GM15510 (cell line): ENCODE data around the gene LHX3.

Experiments
- POLR2A ChIP-seq: IDR thresholded peaks from 3 replicates; pipeline ENCODE4 v1.6.1; 2011; ENCODE audit warnings: borderline replicate concordance; ENCODE audit not compliant: insufficient read length; ENCODE audit errors: extremely low read depth

LHX3 gene

DNA sequence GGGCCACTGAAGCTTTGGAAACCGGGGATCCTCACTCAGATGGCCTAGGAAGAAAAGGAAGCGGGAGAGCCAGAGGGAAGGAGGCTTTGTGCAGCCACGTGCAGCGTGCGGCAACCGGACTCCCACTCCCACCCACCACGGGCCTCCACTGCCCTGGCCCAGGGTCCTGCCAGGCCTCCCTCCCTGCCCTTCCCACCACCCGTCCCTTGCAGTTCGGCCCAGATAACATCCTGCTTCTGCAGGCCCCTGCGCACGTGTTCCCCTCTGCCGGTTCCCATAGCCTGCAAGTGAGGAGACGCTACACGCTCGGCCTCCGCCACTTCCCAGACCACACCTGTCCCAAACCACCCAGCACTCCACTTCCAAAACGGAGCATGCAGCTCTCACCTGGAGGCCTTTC, 4.3 kb upstream of the LHX3 start:
- no peak for TF ChIP-seq POLR2A

DNA sequence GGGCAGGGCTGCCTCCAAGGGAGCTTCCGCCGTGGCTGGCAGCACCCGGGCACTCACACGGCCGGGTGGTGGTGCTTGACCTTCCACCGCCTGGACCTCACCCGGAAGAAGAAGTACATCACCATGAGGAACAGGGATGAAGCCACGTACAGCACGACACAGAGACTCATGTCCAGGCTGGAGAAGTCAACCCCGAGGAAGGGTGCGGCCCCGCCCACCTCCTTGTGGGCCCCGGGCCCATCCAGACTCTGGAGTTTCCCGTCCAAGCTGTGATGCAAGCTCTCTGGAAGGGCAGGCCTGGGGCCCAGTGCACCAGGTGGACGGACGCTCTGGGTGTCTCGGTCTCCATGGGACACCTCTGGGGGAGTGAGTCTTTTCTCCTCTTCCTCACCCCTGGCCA, 3.7 kb upstream of the LHX3 start:
- TF ChIP-seq POLR2A, result no peak

DNA sequence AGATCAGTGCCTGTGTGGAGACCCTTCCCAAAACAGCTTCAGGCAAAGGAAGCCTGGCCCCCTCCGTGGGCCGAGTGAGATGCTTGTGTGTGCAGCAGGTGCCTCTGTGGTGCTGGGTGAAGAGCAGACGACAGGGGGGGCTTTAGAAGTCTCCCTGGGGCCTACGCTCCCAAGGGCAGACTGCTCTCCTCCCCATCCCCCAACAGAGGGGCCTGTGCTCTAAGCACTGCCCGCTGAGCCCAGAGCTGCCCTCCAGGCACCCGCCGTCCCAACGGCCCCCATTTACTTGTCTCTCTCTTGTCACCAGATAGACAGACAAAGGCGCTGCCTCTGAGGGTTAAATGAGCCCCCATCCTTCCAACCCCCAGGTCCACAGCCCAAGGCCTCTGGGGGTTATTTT, 2.7 kb upstream of the LHX3 start:
- TF ChIP-seq POLR2A, result no peak

- TF ChIP-seq POLR2A, result no peak
Measured at GRCh38 chr9:136206602-136207275, 1.8 kb upstream of the LHX3 start.

DNA sequence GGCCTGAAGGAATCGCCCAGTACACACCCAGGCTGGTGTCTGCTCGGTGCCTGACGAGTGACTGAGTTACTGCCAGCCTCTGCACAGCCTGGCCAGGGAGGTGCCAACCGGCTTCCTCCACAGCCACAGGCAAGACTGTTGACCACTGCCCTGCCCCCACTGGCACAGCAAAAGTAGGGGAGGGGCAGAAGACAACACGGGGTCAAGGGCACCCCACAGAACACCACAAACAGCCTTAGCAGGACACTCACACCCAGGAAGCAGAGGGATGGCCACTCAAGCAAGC, 722 bp upstream of the LHX3 start:
- no peak for TF ChIP-seq POLR2A

- no peak for TF ChIP-seq POLR2A
Measured at GRCh38 chr9:136204145-136204805, 653 bp downstream of the LHX3 start.

- TF ChIP-seq POLR2A, result no peak
Measured at GRCh38 chr9:136203408-136204144, 1.4 kb downstream of the LHX3 start.

GRCh38 chr9:136202454-136203407, 2.2 kb downstream of the LHX3 start:
- TF ChIP-seq POLR2A, result no peak

GRCh38 chr9:136201609-136202453, 3.1 kb downstream of the LHX3 start:
- TF ChIP-seq POLR2A, result no peak

DNA sequence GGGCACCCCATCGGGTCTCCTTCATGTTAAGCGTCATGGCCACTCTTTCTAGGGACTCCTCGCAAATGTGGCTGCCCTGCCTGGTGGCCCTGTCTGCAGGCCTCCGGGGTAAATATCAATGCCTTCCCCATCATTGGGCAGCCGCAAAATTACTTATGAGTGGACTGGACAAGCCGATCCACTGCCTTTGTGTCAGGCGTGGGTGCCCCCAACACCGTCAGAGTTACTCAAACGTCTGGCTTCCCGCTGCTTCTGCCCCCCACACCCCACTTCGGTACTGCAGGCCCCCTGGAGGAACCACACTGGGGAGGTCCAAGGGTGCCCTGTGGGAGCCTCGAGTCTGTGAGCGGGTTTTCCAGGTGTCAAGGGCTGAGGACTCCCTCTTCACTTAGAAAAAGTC, 3.8 kb downstream of the LHX3 start:
- no peak for TF ChIP-seq POLR2A

DNA sequence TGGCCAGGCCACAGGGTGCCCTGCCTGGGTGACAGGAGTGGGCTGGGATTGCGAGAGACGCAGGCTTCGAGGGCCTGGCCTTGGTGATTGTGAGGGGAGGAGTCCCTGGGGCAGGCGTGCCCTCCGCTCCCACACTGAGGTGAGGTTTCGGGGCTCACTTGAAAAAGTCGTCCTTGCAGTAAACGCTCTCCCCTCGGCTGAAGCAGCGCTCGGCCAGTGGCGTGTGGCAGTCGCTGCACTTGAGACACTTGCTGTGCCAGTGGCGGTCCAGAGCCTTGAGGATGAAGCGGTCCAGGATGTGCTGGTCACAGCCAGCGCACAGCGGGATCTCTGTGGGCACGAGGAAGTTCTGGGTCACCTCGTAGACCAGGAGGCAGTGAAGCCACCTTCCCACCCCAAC, 4.5 kb downstream of the LHX3 start:
- TF ChIP-seq POLR2A, result no peak

GRCh38 chr9:136199391-136200288, 5.3 kb downstream of the LHX3 start:
- no peak for TF ChIP-seq POLR2A

GRCh38 chr9:136198605-136199083, 6.3 kb downstream of the LHX3 start:
- TF ChIP-seq POLR2A, result no peak
